Measurements from ENCODE around the gene PDIA5. TPM values are rescaled to one million over a fixed set of nuclear protein-coding genes. Genes with fewer than 3 reads are reported as not detected.

Gene PDIA5
- total RNA-seq, 4 donors from 2014 or later, result 34.0 to 52.4 (median 44.6) TPM

GRCh38 chr3:123048480-123049237 is 18.2 kb upstream of the PDIA5 start:
- no peak for DNase-seq

DNA sequence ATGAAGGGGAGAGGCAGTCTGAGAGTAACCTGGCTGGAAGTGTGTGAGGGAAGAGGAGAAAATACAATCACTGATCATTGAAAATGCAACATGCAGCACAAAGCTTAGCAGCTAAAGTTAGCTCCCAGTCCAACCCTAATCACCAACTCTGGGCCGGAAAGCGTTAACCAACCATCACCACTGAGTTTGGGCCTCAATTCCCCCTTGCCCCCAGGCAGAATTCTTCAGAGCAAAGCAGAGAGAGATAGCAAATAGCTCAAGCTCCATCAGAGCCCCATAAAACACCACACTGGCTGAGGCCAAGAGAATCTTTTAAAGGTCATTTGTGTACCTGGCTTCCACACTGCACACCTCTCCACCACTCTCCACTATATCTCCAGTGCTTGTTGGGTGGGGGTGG is 16.2 kb upstream of the PDIA5 start:
- no peak for DNase-seq
- Histone ChIP-seq H3K27me3 (no peaks in the 10 kb centered on the region), H3K4me1 (peaks cover 0 to 4% of the 10 kb centered on the region in 2 donors), H3K4me3 (replicated peaks in 1 of 3) (no peak overlapping the region), H3K36me3 (no peaks in the 10 kb centered on the region), H3K9me3 (no peaks in the 10 kb centered on the region), H3K27ac (no peak overlapping the region)
- intact Hi-C loops (cut with DNase I), result no loop called here
- no peak for TF ChIP-seq POLR2A (IDR thresholded peaks at IDR 0.05)
- TF ChIP-seq, protein P1, sequence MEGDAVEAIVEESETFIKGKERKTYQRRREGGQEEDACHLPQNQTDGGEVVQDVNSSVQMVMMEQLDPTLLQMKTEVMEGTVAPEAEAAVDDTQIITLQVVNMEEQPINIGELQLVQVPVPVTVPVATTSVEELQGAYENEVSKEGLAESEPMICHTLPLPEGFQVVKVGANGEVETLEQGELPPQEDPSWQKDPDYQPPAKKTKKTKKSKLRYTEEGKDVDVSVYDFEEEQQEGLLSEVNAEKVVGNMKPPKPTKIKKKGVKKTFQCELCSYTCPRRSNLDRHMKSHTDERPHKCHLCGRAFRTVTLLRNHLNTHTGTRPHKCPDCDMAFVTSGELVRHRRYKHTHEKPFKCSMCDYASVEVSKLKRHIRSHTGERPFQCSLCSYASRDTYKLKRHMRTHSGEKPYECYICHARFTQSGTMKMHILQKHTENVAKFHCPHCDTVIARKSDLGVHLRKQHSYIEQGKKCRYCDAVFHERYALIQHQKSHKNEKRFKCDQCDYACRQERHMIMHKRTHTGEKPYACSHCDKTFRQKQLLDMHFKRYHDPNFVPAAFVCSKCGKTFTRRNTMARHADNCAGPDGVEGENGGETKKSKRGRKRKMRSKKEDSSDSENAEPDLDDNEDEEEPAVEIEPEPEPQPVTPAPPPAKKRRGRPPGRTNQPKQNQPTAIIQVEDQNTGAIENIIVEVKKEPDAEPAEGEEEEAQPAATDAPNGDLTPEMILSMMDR (IDR thresholded peaks at IDR 0.05), result no peak
- WGBS, 2 donors, result 93 to 100% methylated on average over 2 of the region's 2 CpGs

More at GRCh38 chr3:123048480-123049237, 18.2 kb upstream of the PDIA5 start:
- Histone ChIP-seq H3K4me1 (peaks cover 0 to 11% of the 10 kb centered on the region in 2 donors), H3K27me3 (no peaks in the 10 kb centered on the region), H3K9me3 (no peaks in the 10 kb centered on the region), H3K27ac (no peak overlapping the region), H3K36me3 (no peaks in the 10 kb centered on the region), H3K4me3 (replicated peaks in 1 of 3) (no peak overlapping the region)
- intact Hi-C loops (cut with DNase I), result no loop called here
- TF ChIP-seq POLR2A (IDR thresholded peaks at IDR 0.05), result no peak
- 75 to 80% methylated on average over 13 of the region's 13 CpGs for WGBS, 2 donors

DNA sequence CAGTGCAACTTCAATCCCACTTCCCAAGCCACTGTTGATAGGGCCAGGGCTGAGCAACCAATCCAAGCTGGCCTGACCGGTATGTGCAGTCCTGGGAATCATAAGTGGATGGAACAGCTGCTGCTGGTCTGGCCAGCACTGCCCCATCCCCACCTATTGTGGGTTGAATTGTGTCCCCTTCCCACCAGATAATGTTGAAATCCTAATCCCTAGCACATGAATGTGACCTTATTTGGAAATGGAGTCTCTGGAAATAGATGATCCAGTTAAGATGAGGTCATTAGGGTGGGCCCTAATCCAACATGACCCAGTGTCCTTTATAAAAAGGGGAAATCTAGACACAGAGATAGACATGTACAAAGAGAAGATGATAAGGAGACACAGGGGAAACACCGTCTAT is 13.7 kb upstream of the PDIA5 start:
- DNase-seq, result no peak
- H3K27ac ChIP-seq, result no peak overlapping the region
- no peak overlapping the region for H3K4me3 ChIP-seq (replicated peaks in 1 of 3)
- no peaks in the 10 kb centered on the region for H3K27me3 ChIP-seq
- 81 to 84% methylated on average over 2 of the region's 2 CpGs for WGBS, 2 donors
- TF ChIP-seq POLR2A (IDR thresholded peaks at IDR 0.05), result no peak
- intact Hi-C loops (cut with DNase I), result no loop called here
- no peaks in the 10 kb centered on the region for H3K9me3 ChIP-seq
- H3K36me3 ChIP-seq, result no peaks in the 10 kb centered on the region
- H3K4me1 ChIP-seq, result no peaks in the 10 kb centered on the region

- H3K4me1 ChIP-seq, result no peaks in the 10 kb centered on the region
- TF ChIP-seq POLR2A (IDR thresholded peaks at IDR 0.05), result no peak
- TF ChIP-seq, protein P1 (IDR thresholded peaks at IDR 0.05), result no peak
- H3K27me3 ChIP-seq, result no peaks in the 10 kb centered on the region
- DNase-seq, result no peak
- H3K4me3 ChIP-seq (replicated peaks in 1 of 3), result no peak overlapping the region
- WGBS, 2 donors, result 80 to 86% methylated on average over 5 of the region's 5 CpGs
- intact Hi-C loops (cut with DNase I), result no loop called here
- H3K9me3 ChIP-seq, result no peaks in the 10 kb centered on the region
- no peaks in the 10 kb centered on the region for H3K36me3 ChIP-seq
- H3K27ac ChIP-seq, result no peak overlapping the region
Measured at GRCh38 chr3:123054109-123054778, 12.6 kb upstream of the PDIA5 start.

GRCh38 chr3:123054931-123055330 is 11.9 kb upstream of the PDIA5 start:
- H3K4me3 ChIP-seq (replicated peaks in 1 of 3), result no peak overlapping the region
- no peak for DNase-seq
- WGBS, 2 donors, result 86% methylated on average over 4 of the region's 4 CpGs
- intact Hi-C loops (cut with DNase I), result no loop called here
- no peaks in the 10 kb centered on the region for H3K36me3 ChIP-seq
- no peaks in the 10 kb centered on the region for H3K9me3 ChIP-seq
- no peak for TF ChIP-seq POLR2A (IDR thresholded peaks at IDR 0.05)
- TF ChIP-seq, protein P1 (IDR thresholded peaks at IDR 0.05), result no peak
- no peaks in the 10 kb centered on the region for H3K4me1 ChIP-seq
- H3K27ac ChIP-seq, result no peak overlapping the region
- H3K27me3 ChIP-seq, result no peaks in the 10 kb centered on the region

DNA sequence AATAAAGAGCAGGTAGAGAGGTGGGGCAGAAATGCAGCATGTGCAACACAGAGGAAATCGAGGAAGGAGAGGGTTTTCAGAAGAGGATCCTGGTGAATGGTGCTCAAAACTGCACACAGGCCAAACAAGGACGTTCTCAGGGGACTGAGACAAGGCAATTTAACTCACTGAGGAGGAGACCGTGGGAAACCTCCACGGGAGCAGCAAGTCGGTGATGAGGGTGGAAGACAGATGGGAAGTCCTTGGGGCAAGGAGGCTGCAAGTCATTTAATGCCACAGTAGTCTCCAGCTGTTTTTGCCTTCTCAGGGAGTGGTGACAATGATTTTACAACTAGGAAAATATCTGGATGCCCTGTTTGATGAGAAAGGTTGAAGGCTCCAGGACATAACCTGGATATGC is 11.5 kb upstream of the PDIA5 start:
- TF ChIP-seq, protein P1 (IDR thresholded peaks at IDR 0.05), result no peak
- no peak for TF ChIP-seq POLR2A (IDR thresholded peaks at IDR 0.05)
- Histone ChIP-seq H3K36me3 (no peaks in the 10 kb centered on the region), H3K27me3 (no peaks in the 10 kb centered on the region), H3K4me1 (no peaks in the 10 kb centered on the region), H3K9me3 (no peaks in the 10 kb centered on the region), H3K4me3 (replicated peaks in 1 of 3) (no peak overlapping the region), H3K27ac (no peak overlapping the region)
- no peak for DNase-seq
- 66 to 73% methylated on average over 5 of the region's 5 CpGs for WGBS, 2 donors
- intact Hi-C loops (cut with DNase I), result no loop called here
